Measurements from ENCODE around the gene KRTAP10-2. TPM values are rescaled to one million over a fixed set of nuclear protein-coding genes. Genes with fewer than 3 reads are reported as not detected.

Gene KRTAP10-2
- polyA plus RNA-seq, 1 donor (not counting 4 experiments of a cell fraction or from before 2014, with no cell fraction given) = not detected

DNA sequence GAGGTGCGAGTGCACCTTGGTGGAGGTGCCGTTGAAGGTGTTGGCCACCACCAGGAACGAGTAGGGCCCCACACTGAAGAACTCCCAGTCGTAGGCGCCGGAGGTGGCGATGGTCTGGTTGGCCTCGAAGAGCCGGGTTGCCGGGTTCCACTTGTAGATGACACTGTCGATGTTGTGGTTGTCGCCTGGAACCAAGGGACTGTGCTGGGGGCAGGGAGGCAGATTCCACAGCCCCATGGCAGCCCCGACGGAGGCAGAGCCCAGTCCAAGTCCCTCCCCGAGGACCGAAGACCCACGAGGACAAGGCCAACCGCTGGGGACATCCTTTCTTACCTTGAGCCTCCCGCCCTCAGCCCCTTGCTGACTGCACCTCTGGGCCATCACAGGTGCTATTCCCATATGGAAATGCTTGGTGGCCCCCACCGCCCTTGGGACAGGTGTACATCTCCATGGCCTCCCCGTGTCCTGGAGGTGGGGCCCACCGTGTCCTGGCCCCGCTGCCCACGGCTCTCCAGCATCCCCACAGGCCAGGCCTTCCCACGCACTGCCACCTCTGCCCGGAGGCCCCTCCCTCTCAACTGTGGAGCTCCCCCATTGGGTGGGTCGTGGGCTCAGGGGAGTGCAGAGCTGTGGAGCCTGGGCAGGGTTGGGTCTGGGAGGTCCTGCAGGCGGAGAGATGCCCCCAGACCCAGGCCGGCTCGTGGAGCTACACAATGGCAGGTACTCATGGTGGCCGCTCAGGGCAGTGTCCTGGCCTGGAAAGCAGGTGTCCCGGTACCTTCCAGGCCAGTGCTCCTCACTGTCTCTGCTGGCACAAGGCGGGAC, 29.2 kb downstream of the KRTAP10-2 start:
- H3K4me1 ChIP-seq (ENCODE audit: control insufficient read depth, extremely low read depth, insufficient read depth, low read length) = no peaks in the 10 kb centered on the region
- H3K4me3 ChIP-seq (ENCODE audit: control insufficient read depth in 2 of 3, extremely low read depth in 1 of 3, insufficient read depth in 2 of 3, low read depth in 1 of 3, low read length in 3 of 3) = no peak overlapping the region
- no peaks in the 10 kb centered on the region for H3K79me2 ChIP-seq (ENCODE audit: control insufficient read depth, insufficient read depth, low read length)
- H3K27me3 ChIP-seq (ENCODE audit: control insufficient read depth, extremely low read depth, insufficient read depth, low read length) = no peaks in the 10 kb centered on the region
- peaks cover 26% of the 10 kb centered on the region for H3K9me3 ChIP-seq (ENCODE audit: control insufficient read depth, low read depth, low read length)
- H3K36me3 ChIP-seq (ENCODE audit: control insufficient read depth in 2 of 2, extremely low read depth in 1 of 2, insufficient read depth in 2 of 2, low read length in 2 of 2) = no peaks in the 10 kb centered on the region
- no peak overlapping the region for H3K4me2 ChIP-seq (ENCODE audit: control insufficient read depth, extremely low read depth, insufficient read depth, low read depth, low read length)
- no peak for FAIRE-seq
- no peak overlapping the region for H3K27ac ChIP-seq (ENCODE audit: control insufficient read depth, insufficient read depth, low read length)
- H3K9ac ChIP-seq (ENCODE audit: control insufficient read depth, extremely low read depth, insufficient read depth, low read length) = no peak overlapping the region
- no peak overlapping the region for H2AFZ ChIP-seq (ENCODE audit: control insufficient read depth, low read length)
- TF ChIP-seq, protein P1, sequence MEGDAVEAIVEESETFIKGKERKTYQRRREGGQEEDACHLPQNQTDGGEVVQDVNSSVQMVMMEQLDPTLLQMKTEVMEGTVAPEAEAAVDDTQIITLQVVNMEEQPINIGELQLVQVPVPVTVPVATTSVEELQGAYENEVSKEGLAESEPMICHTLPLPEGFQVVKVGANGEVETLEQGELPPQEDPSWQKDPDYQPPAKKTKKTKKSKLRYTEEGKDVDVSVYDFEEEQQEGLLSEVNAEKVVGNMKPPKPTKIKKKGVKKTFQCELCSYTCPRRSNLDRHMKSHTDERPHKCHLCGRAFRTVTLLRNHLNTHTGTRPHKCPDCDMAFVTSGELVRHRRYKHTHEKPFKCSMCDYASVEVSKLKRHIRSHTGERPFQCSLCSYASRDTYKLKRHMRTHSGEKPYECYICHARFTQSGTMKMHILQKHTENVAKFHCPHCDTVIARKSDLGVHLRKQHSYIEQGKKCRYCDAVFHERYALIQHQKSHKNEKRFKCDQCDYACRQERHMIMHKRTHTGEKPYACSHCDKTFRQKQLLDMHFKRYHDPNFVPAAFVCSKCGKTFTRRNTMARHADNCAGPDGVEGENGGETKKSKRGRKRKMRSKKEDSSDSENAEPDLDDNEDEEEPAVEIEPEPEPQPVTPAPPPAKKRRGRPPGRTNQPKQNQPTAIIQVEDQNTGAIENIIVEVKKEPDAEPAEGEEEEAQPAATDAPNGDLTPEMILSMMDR (optimal IDR thresholded peaks at IDR 0.05 in 1 of 3, IDR thresholded peaks at IDR 0.05 in 1 of 3, conservative IDR thresholded peaks at IDR 0.05 in 1 of 3; ENCODE audit: extremely low read depth in 1 of 3, insufficient read depth in 2 of 3, low read length in 3 of 3) = no peak
- dilution Hi-C loops (cut with MboI; ENCODE audit: extremely low pct_ligation_motif_present, low sequenced_read_pairs) = no loop called here
- no peaks in the 10 kb centered on the region for H3K9me1 ChIP-seq (ENCODE audit: control insufficient read depth, extremely low read depth, insufficient read depth, low read length)
- no peak for DNase-seq (ENCODE audit: low read depth, low spot score)
- no peaks in the 10 kb centered on the region for H4K20me1 ChIP-seq (ENCODE audit: control insufficient read depth, extremely low read depth, insufficient read depth, low read length)

DNA sequence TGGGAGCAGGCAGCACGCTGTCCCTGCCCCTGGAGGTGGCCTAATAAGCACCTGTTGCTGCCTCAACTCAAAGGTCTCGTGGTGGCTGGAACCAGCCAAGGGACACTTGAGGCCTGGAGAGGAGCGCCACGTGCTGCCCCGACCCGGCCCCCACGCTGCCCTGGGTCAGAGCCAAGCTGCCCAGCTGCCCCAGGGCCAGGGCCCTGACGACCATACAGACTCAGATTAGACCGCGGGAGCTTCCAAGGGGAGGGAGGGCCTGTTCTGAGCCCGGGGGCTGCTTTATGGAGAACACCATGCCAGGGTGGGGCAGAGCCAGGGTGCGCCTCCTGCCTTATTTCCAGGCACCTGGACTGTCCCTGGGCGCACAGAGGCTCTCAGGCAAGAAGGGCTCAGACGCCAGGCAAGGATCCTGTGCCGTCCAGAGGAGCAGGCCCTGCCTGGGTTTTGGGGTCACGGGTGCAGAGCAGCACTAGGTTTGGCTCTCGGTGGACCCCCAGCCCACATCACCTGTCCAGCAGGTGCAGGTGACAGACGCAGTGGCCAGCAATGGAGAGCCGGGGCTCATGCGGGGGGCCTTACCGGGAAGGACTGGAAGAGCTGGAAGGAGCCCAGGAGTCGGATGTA, 29.9 kb downstream of the KRTAP10-2 start:
- Histone ChIP-seq H3K27ac (ENCODE audit: control insufficient read depth, insufficient read depth, low read length) (no peak overlapping the region), H3K4me1 (ENCODE audit: control insufficient read depth, extremely low read depth, insufficient read depth, low read length) (no peaks in the 10 kb centered on the region), H2AFZ (ENCODE audit: control insufficient read depth, low read length) (no peak overlapping the region), H3K9me3 (ENCODE audit: control insufficient read depth, low read depth, low read length) (peaks cover 26% of the 10 kb centered on the region), H4K20me1 (ENCODE audit: control insufficient read depth, extremely low read depth, insufficient read depth, low read length) (no peaks in the 10 kb centered on the region), H3K4me2 (ENCODE audit: control insufficient read depth, extremely low read depth, insufficient read depth, low read depth, low read length) (no peak overlapping the region), H3K36me3 (ENCODE audit: control insufficient read depth in 2 of 2, extremely low read depth in 1 of 2, insufficient read depth in 2 of 2, low read length in 2 of 2) (no peaks in the 10 kb centered on the region), H3K27me3 (ENCODE audit: control insufficient read depth, extremely low read depth, insufficient read depth, low read length) (no peaks in the 10 kb centered on the region), H3K9ac (ENCODE audit: control insufficient read depth, extremely low read depth, insufficient read depth, low read length) (no peak overlapping the region), H3K4me3 (ENCODE audit: control insufficient read depth in 2 of 3, extremely low read depth in 1 of 3, insufficient read depth in 2 of 3, low read depth in 1 of 3, low read length in 3 of 3) (no peak overlapping the region), H3K79me2 (ENCODE audit: control insufficient read depth, insufficient read depth, low read length) (no peaks in the 10 kb centered on the region), H3K9me1 (ENCODE audit: control insufficient read depth, extremely low read depth, insufficient read depth, low read length) (no peaks in the 10 kb centered on the region)
- TF ChIP-seq, protein P1 (optimal IDR thresholded peaks at IDR 0.05 in 1 of 3, IDR thresholded peaks at IDR 0.05 in 1 of 3, conservative IDR thresholded peaks at IDR 0.05 in 1 of 3; ENCODE audit: extremely low read depth in 1 of 3, insufficient read depth in 2 of 3, low read length in 3 of 3) = no peak
- TF ChIP-seq EZH2 (IDR thresholded peaks at IDR 0.05; ENCODE audit: low read length) = no peak
- DNase-seq (ENCODE audit: low read depth, low spot score) = no peak
- no peak for FAIRE-seq
- dilution Hi-C loops (cut with MboI; ENCODE audit: extremely low pct_ligation_motif_present, low sequenced_read_pairs) = no loop called here
